HepG2 (cell line): Measurements from ENCODE around the gene BATF. TPM values are rescaled to one million over a fixed set of nuclear protein-coding genes. Genes with fewer than 3 reads are reported as not detected.

ENCODE experiments used
- ATF3 ChIP-seq: sonication (generic); formaldehyde crosslinking; IDR thresholded peaks from 2 replicates; pipeline ENCODE4 v1.4.0; 2020; ENCODE audit warnings: missing genetic modification reagents
- DNMT1 ChIP-seq: sonication (generic); formaldehyde crosslinking; IDR thresholded peaks from 2 replicates; pipeline ENCODE4 v1.5.1; 2020; ENCODE audit warnings: mild to moderate bottlenecking, missing genetic modification reagents
- HES4 ChIP-seq: sonication (generic); formaldehyde crosslinking; IDR thresholded peaks from 2 replicates; pipeline ENCODE4 v1.9.0; 2021; ENCODE audit warnings: mild to moderate bottlenecking, missing genetic modification reagents, borderline replicate concordance
- HOXA3 ChIP-seq: sonication (generic); formaldehyde crosslinking; IDR thresholded peaks from 2 replicates; pipeline ENCODE4 v1.5.0; 2020; ENCODE audit warnings: missing genetic modification reagents
- KLF13 ChIP-seq: sonication (generic); formaldehyde crosslinking; IDR thresholded peaks from 2 replicates; pipeline ENCODE4 v1.4.0; 2020; ENCODE audit warnings: mild to moderate bottlenecking, missing genetic modification reagents
- MEIS2 ChIP-seq: sonication (generic); formaldehyde crosslinking; IDR thresholded peaks from 2 replicates; pipeline ENCODE4 v1.9.0; 2021; ENCODE audit warnings: mild to moderate bottlenecking, missing genetic modification reagents
- MXD1 ChIP-seq: sonication (generic); formaldehyde crosslinking; IDR thresholded peaks from 2 replicates; pipeline ENCODE4 v1.4.0; 2020; ENCODE audit warnings: mild to moderate bottlenecking, missing genetic modification reagents
- NAIF1 ChIP-seq: sonication (generic); formaldehyde crosslinking; IDR thresholded peaks from 2 replicates; pipeline ENCODE4 v1.5.0; 2020; ENCODE audit warnings: mild to moderate bottlenecking, missing genetic modification reagents, borderline replicate concordance
- NFIB ChIP-seq: sonication (generic); formaldehyde crosslinking; IDR thresholded peaks from 2 replicates; pipeline ENCODE4 v1.9.0; 2021; ENCODE audit warnings: missing genetic modification reagents, mild to moderate bottlenecking, borderline replicate concordance
- POGK ChIP-seq: sonication (generic); formaldehyde crosslinking; conservative IDR thresholded peaks from 2 replicates; pipeline ENCODE4 v1.8.0; 2022; ENCODE audit warnings: mild to moderate bottlenecking, moderate library complexity, missing genetic modification reagents
- REXO4 ChIP-seq: sonication (generic); formaldehyde crosslinking; IDR thresholded peaks from 2 replicates; pipeline ENCODE4 v1.8.0; 2022; ENCODE audit warnings: missing genetic modification reagents, mild to moderate bottlenecking, borderline replicate concordance
- SOX6 ChIP-seq, 2 experiments: fragments of 450-650 bp in 1 of 2; sonication (generic) in 1 of 2; formaldehyde crosslinking in 1 of 2; IDR thresholded peaks; 2 replicates each; pipeline versions ENCODE4 v1.4.0 to v1.6.1; 2017 to 2020; ENCODE audit warnings: antibody characterized with exemption in 1 of 2, mild to moderate bottlenecking in 1 of 2, missing genetic modification reagents in 1 of 2
- SRY ChIP-seq: sonication (generic); formaldehyde crosslinking; IDR thresholded peaks from 2 replicates; pipeline ENCODE4 v1.8.0; 2022; ENCODE audit warnings: mild to moderate bottlenecking, missing genetic modification reagents
- ZFX ChIP-seq: sonication (generic); formaldehyde crosslinking; IDR thresholded peaks from 2 replicates; pipeline ENCODE4 v1.4.0; 2020; ENCODE audit warnings: mild to moderate bottlenecking, low read depth, missing genetic modification reagents, moderate library complexity
- ZNF318 ChIP-seq: sonication (generic); formaldehyde crosslinking; IDR thresholded peaks from 2 replicates; pipeline ENCODE4 v1.4.0; 2020; ENCODE audit warnings: mild to moderate bottlenecking, missing genetic modification reagents
- ZNF501 ChIP-seq: sonication (generic); formaldehyde crosslinking; IDR thresholded peaks from 2 replicates; pipeline ENCODE4 v1.5.1; 2020; ENCODE audit warnings: mild to moderate bottlenecking, moderate library complexity, missing genetic modification reagents
- ZNF619 ChIP-seq: sonication (generic); formaldehyde crosslinking; IDR thresholded peaks from 2 replicates; pipeline ENCODE4 v1.4.0; 2020; ENCODE audit warnings: mild to moderate bottlenecking, missing genetic modification reagents
- ZNF652 ChIP-seq: IDR thresholded peaks from 2 replicates; pipeline ENCODE4 v1.6.1; 2016; ENCODE audit warnings: low read depth, borderline replicate concordance
- ZSCAN25 ChIP-seq: sonication (generic); formaldehyde crosslinking; IDR thresholded peaks from 2 replicates; pipeline ENCODE4 v1.8.0; 2022; ENCODE audit warnings: mild to moderate bottlenecking, missing genetic modification reagents
- polyA plus RNA-seq, 8 experiments: library from polyadenylated mRNA; depleted of rRNA in 3 of 8; stranded (reverse) in 7 of 8; unstranded in 1 of 8; fragments of >200 nt; fragmentation: Illumina TruSeq in 4 of 8; extraction: Trizol in 4 of 8; gene quantifications; 2 replicates each; pipeline versions ENCODE4 v1.2.1 to v1.2.3, GENCODE V29; 2011 to 2016; ENCODE audit warnings: low read depth in 4 of 8, missing spikeins in 1 of 8, mixed read lengths in 1 of 8; ENCODE audit not compliant: insufficient read depth in 1 of 8
- total RNA-seq, 5 experiments: library from RNA; depleted of rRNA; stranded (reverse); fragments of >200 nt; fragmentation: Illumina TruSeq; extraction: Trizol; gene quantifications; 2 replicates each; pipeline ENCODE4 v1.2.3, GENCODE V29; 2016; ENCODE audit warnings: low read depth in 1 of 5

Gene BATF
- total and polyA plus RNA-seq, 2 of the 13 experiments (the other 11 are each of a cell fraction or from before 2014, with no cell fraction given), result 0.22 to 0.37 TPM

- TF ChIP-seq MXD1 (CRISPR knock-in tag), result peak; percentile 73; the same call in 1 of the 2 replicates
- peak; percentile 57; the same call in 1 of the 2 replicates for TF ChIP-seq POGK
- TF ChIP-seq ATF3 (CRISPR knock-in tag), result no peak
- no peak for TF ChIP-seq MEIS2
- no peak for TF ChIP-seq ZNF652 (CRISPR knock-in tag)
- TF ChIP-seq HOXA3 (CRISPR knock-in tag), result 0 out of 2 replicates have a peak, but pooled peaks have one; percentile 3
- TF ChIP-seq NAIF1 (CRISPR knock-in tag), result peak; percentile 93; the same call in 1 of the 2 replicates
- TF ChIP-seq DNMT1 (CRISPR knock-in tag), result no peak
- TF ChIP-seq KLF13 (CRISPR knock-in tag), result no peak
- no peak for TF ChIP-seq ZNF318
- TF ChIP-seq SRY (CRISPR knock-in tag), result 0 out of 2 replicates have a peak, but pooled peaks have one; percentile 55
- 0 out of 2 replicates have a peak, but pooled peaks have one; percentile 18 for TF ChIP-seq ZNF501 (CRISPR knock-in tag)
- TF ChIP-seq NFIB (CRISPR knock-in tag), result no peak
- peak; percentile 46; the same call in 1 of the 2 replicates for TF ChIP-seq HES4 (CRISPR knock-in tag)
- peak; percentile 29; the same call in 1 of the 2 replicates for TF ChIP-seq ZFX (CRISPR knock-in tag)
- no peak; the same call in 1 of the 2 replicates for TF ChIP-seq ZSCAN25
- no peak; the same call in 1 of the 2 replicates for TF ChIP-seq ZNF619 (CRISPR knock-in tag)
- no peak for TF ChIP-seq REXO4 (CRISPR knock-in tag)
- no peak for TF ChIP-seq SOX6 (IDR thresholded peaks at IDR 0.05)
- no peak for TF ChIP-seq SOX6 (CRISPR knock-in tag; IDR thresholded peaks at IDR 0.05)
Measured at GRCh38 chr14:75578786-75579337, 56.6 kb downstream of the BATF start (continued).
